Left lung (tissue), 10 donors: Measurements from ENCODE around the gene CNKSR2. TPM values are rescaled to one million over a fixed set of nuclear protein-coding genes. Genes with fewer than 3 reads are reported as not detected.
A peak's percentile ranks its signal among the peaks of the same experiment; 100 is the strongest.

ENCODE experiments used
- ATAC-seq: fragments of 200-7000 bp; cut with Tn5 transposase; one replicate; pipeline ENCODE4 v1.9.1; 2020; ENCODE audit warnings: moderate library complexity
- DNase-seq, 4 donors: peaks; one replicate each; pipeline ENCODE4 v3.0.0-alpha.2; 2013 to 2020
- H3K27ac ChIP-seq, 2 donors: fragments of 200-600 bp; sonication (generic) in 1 of 2; one replicate each; pipeline versions ENCODE4 v1.5.0 to v1.8.0; 2020 to 2021
- H3K27me3 ChIP-seq, 2 donors: fragments of 200-600 bp; sonication (generic) in 1 of 2; one replicate each; pipeline versions ENCODE4 v1.5.0 to v1.8.0; 2020 to 2021
- H3K36me3 ChIP-seq, 2 donors: fragments of 200-600 bp; sonication (generic) in 1 of 2; one replicate each; pipeline versions ENCODE4 v1.5.0 to v1.8.0; 2020 to 2021
- H3K4me1 ChIP-seq, 2 donors: fragments of 200-600 bp; one replicate each; pipeline ENCODE4 v1.8.0; 2021
- H3K4me3 ChIP-seq, 2 donors: fragments of 200-600 bp; sonication (generic) in 1 of 2; one replicate each; pipeline versions ENCODE4 v1.5.0 to v1.8.0; 2020 to 2021; ENCODE audit warnings: mild to moderate bottlenecking in 1 of 2
- H3K9me3 ChIP-seq, 2 donors: fragments of 200-600 bp; sonication (generic) in 1 of 2; one replicate each; pipeline versions ENCODE4 v1.5.0 to v1.8.0; 2020 to 2021
- CTCF ChIP-seq, 2 donors: fragments of 200-600 bp; sonication (generic) in 1 of 2; IDR thresholded peaks; one replicate each; pipeline versions ENCODE4 v1.5.0 to v1.8.0; 2021; ENCODE audit warnings: antibody characterized with exemption in 2 of 2
- intact Hi-C, 2 donors: fragments of 100-400 bp; cut with DNase I; formaldehyde crosslinking; loops; one replicate each; pipeline versions ENCODE4 v1.11.2 to v1.14.2; 2022
- polyA plus RNA-seq, 6 donors: library from polyadenylated mRNA; unstranded; fragments of 120-200 nt; gene quantifications; one replicate each; pipeline ENCODE4 v1.2.1, GENCODE V29; 2013; ENCODE audit not compliant: insufficient read length in 6 of 6
- total RNA-seq, 2 donors: library from RNA; stranded (reverse); fragmentation: NEBNext Ultra II Directional; extraction: Animal tissue kit (Norgen Biotek cat#: 25700); gene quantifications; one replicate each; pipeline ENCODE4 v1.2.1, GENCODE V29; 2021
- donor health status: DM: no; HTN: yes; CAD: no.
- donor health status: DM: no; HTN: no; CAD: no.

CNKSR2 gene
- total and polyA plus RNA-seq, 8 donors: 3.8 to 14.9 (median 9.8) TPM

GRCh38 chrX:21487832-21488231, 113.6 kb downstream of the CNKSR2 start:
- Histone ChIP-seq H3K27me3 (no peaks in the 10 kb centered on the region), H3K27ac (no peak overlapping the region), H3K36me3 (no peaks in the 10 kb centered on the region), H3K4me3 (no peak overlapping the region), H3K9me3 (no peaks in the 10 kb centered on the region), H3K4me1 (no peaks in the 10 kb centered on the region)
- no peak for TF ChIP-seq CTCF (IDR thresholded peaks at IDR 0.05)
- no peak for ATAC-seq
- peak in 1 of 4 donors; percentile 7 for DNase-seq
- intact Hi-C loops: no loop called here

DNA sequence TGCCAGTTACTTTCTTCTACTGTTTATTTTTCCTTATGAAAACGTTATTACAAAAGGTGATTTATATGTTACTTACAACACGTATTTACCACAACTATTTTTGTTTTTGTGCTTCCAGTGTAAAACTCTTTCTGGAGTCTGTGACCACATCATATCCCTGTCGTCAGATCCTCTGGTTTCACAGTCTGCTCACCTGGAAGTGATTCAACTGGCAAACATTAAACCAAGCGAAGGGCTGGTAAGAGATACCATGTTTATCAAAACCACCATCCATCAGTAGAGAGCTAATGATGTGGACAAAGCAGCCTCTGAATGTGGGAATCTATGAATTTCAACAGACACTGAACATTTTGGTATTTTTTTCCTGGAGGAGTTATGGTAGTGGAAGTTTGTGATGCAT, 116.1 kb downstream of the CNKSR2 start:
- intact Hi-C loops: no loop called here
- Histone ChIP-seq H3K4me3 (no peak overlapping the region), H3K4me1 (no peaks in the 10 kb centered on the region), H3K36me3 (no peaks in the 10 kb centered on the region), H3K9me3 (no peaks in the 10 kb centered on the region), H3K27ac (no peak overlapping the region), H3K27me3 (no peaks in the 10 kb centered on the region)
- no peak for ATAC-seq
- no peak for TF ChIP-seq CTCF (IDR thresholded peaks at IDR 0.05)
- DNase-seq: no peak

DNA sequence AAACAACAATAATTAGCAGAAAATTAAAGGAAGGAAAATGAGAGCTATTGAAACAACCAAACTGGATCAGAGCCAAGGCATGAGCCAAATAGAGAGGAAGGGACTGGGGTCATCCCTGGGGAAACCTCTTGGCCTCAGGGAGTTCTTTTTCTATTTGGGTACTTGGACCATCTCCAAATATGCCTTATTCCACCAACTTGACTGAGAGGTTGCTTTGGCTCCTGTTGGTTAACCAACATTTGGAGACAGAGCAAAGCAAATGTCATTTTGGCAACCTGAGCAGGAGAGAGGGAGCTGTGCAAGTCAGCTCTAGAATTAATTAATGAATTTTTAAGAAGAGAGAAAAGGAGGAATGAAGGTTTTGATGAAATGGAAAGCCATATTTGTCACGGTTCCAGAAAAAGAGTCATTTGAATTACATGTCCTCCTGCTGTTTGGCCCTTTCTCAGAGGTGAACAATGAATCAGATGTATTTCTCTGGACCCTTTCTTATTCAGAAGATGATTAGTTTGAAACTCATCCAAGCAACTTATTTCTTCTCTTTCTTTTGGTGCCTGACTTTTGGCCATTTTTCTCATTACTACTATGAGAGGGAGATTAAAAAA, 119.1 kb downstream of the CNKSR2 start:
- Histone ChIP-seq H3K27ac (no peak overlapping the region), H3K36me3 (no peaks in the 10 kb centered on the region), H3K9me3 (no peaks in the 10 kb centered on the region), H3K4me3 (no peak overlapping the region), H3K4me1 (no peaks in the 10 kb centered on the region), H3K27me3 (peaks cover 0 to 2% of the 10 kb centered on the region in 2 donors)
- DNase-seq (no peak), ATAC-seq (no peak)
- TF ChIP-seq CTCF (IDR thresholded peaks at IDR 0.05): no peak
- intact Hi-C loops: no loop called here

DNA sequence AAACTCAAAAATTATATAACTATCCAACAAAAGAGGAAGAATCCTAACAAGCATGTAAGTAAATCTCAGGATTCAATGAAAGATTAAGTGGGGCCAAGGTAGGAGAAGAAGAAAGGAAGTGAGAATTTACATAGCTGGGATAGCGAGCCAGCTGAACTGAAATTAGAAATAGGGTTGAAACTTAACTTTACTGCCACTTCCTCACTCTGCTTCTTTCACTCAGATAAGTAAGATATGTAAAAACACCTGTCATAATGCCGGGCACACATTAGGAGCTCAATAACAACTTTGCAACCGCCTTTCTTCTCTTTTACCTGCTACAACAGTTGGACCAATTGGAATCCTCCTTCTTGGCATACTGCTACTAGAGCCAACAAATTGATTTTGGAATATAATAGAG, 129.4 kb downstream of the CNKSR2 start:
- no peak overlapping the region for H3K27ac ChIP-seq
- no peak for TF ChIP-seq CTCF (IDR thresholded peaks at IDR 0.05)

DNA sequence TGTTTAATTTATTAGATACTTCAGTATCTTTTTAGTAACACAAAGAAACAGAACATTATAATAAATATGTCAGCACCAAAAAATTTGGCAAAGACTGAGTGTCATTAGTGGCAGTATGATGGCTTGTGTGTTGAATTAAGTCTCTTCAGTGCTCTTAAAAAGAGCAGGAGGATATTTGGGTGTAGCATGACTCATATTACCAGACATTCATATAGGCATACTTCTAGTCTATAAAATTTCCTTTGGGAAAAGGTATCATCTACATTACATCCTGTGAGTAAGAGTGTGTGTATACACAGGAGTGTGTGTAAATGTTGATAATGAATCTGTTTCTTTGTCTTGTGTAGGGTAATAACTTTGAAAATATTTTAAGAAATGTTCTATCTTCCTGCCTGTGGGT, 135.7 kb downstream of the CNKSR2 start:
- ATAC-seq (no peak), DNase-seq (no peak)
- no peak overlapping the region for H3K27ac ChIP-seq
- no peak overlapping the region for H3K4me3 ChIP-seq
- no peaks in the 10 kb centered on the region for H3K27me3 ChIP-seq
- no peak for TF ChIP-seq CTCF (IDR thresholded peaks at IDR 0.05)
- no peaks in the 10 kb centered on the region for H3K36me3 ChIP-seq
- no peaks in the 10 kb centered on the region for H3K4me1 ChIP-seq
- intact Hi-C loops: no loop called here
- no peaks in the 10 kb centered on the region for H3K9me3 ChIP-seq

More for the DNA sequence above, 129.4 kb downstream of the CNKSR2 start:
- ATAC-seq (no peak), DNase-seq (no peak)
- Histone ChIP-seq H3K4me3 (no peak overlapping the region), H3K4me1 (no peaks in the 10 kb centered on the region), H3K27me3 (no peaks in the 10 kb centered on the region), H3K36me3 (no peaks in the 10 kb centered on the region), H3K9me3 (no peaks in the 10 kb centered on the region)
- intact Hi-C loops: no loop called here
